ENCODE data around the gene GRXCR1.
A peak's percentile ranks its signal among the peaks of the same experiment; 100 is the strongest.

The GRXCR1 gene

GRCh38 chr4:42892413-42892812, at the start of gene GRXCR1:
Gene GRXCR1 (plus strand): TSS chr4:42892713. CDS start chr4:42893267, 554 bp downstream.
- DNase-seq: no peak

DNA sequence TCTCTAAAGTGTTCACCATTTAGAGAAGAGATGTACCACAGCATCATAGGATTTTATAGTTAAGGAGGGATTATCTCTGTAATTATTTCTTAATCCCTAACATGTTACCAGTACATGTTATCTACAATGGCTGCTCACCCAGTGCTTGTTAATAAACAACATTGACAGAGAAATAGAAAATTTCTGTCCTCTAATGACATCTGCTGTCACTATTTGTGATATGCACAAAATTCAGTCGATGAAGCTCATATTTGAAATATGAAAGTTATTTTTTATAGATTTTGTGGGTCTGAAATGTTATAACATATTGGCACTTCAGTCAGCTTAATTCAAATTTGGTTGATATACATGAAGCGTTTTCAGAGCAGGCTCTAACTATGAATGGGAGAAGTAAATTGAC, 48.8 kb upstream of the GRXCR1 start:
- no peak for DNase-seq

DNA sequence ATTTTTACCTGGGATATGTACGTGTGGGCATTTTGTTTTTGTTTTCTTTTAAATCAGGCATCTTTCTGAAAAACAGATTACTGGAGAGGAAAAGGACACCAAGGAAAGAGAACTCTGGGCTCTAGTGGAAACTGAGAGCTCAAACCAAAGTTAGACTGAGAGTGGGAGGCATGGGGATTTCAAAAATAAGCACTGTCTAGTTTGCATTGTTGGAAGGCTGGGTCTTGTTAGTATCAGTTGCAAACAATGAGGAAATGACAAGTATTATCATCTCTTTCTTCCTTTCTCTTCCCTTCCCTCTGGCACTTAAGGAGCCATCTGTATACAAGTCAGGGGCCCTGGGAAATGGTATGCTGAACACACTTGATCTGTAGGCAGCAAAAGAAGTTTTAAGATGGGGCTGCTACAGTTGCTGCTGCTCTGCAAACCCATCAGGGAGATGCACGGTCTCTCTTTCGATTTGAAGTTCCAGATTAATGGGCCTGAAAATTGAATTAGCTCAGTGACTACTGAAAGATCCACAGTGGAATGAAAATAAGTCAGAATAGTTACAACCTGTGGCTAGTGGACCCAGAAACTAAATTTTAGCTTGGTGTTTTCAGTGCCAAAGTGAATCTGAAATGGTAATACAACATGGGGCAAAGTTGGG, 48.0 kb upstream of the GRXCR1 start:
- no peak for DNase-seq

- DNase-seq: no peak
Observed at GRCh38 chr4:42845586-42845985, 46.9 kb upstream of the GRXCR1 start.

GRCh38 chr4:42855779-42856178, 36.7 kb upstream of the GRXCR1 start:
- no peak for DNase-seq

DNA sequence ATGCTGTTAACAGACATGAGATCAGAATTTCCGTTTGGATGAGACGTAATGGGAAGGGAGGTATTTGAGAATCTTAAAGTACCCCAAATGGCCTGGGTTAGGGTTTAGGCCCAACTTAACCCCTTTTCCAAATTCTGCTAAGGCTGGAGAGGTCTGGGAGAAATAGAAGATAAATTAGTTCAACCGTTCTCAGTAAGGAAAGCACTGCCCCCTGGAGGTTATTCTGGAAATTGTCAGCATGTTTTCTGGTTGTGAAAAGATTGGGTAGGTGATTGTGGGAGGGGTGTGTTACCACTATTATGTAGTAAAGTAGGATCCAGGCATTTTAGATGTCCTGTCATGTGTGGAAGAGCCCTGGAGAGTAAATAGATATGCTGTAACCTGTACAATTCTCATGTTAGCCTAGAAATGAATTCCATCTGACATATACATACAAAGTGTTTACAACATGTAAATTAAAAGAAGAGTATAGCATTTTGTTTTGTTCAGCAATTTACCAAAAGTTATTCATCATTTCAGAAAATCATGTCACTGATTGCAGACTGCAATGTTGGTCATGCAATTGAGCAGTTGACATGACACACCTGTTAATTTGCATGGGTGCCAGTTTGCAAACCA, 26.8 kb upstream of the GRXCR1 start:
- peak; percentile 53 for DNase-seq

DNA sequence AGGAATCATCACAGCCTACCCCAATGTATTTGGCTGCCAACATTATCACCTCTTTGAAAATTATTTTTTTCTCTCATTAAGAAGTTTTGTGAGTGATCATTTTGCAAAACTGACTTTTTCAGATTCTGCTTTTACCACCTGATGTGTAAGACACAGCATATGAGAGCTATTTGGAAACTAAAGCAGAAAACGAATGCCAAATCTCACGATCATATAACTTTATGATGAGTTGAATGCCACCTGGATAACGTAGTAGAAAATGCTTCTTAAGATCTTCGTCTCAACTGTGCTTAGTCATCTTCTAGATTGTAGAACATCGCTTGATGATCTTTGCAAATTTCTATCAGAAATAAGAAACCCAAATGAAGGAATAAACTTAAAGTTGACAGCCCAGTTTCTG, 21.3 kb upstream of the GRXCR1 start:
- DNase-seq: no peak

- DNase-seq: no peak
Observed at GRCh38 chr4:42871671-42872290, 20.7 kb upstream of the GRXCR1 start.

DNA sequence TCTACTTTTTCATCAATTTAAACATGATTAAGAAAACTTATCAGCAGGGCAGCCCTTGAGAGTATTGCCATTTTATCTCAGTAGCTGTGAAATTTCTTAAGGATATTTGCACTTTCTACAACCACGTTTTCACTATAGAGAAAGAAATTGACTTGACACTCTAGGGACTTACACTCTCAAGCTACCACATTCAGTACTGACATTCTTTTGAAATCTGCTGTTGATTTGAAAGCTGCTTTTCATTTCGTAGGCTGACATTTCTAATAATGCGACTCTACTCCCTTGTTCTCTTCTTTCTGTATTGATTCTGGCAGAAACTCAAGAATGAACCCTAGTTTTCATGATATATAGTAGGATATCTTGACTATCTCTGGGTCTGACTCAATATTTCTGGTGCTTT, 13.7 kb upstream of the GRXCR1 start:
- no peak for DNase-seq

DNA sequence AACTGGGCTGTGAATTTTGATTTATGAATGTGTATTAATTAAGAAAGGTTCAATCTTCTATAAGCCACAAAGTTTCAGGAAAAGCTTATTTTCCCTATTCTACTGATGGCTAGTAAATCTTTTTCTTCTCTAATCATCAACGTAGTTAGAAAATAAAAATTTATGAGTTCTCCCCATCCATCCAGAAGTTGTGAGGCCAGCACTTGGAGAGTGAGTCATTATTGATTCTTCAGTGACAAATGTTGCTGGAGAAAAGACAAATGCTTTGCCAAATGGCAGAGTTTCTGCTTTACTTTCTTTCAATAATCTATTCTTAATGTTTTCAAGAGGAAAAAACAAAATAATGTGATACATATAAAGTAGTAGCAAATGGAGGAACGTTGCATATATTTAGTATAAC, 11.3 kb upstream of the GRXCR1 start:
- no peak for DNase-seq

GRCh38 chr4:42891644-42892043, 869 bp upstream of the GRXCR1 start:
- no peak for DNase-seq

- no peak for DNase-seq
Observed at GRCh38 chr4:42895452-42895851, 2.9 kb downstream of the GRXCR1 start.

DNA sequence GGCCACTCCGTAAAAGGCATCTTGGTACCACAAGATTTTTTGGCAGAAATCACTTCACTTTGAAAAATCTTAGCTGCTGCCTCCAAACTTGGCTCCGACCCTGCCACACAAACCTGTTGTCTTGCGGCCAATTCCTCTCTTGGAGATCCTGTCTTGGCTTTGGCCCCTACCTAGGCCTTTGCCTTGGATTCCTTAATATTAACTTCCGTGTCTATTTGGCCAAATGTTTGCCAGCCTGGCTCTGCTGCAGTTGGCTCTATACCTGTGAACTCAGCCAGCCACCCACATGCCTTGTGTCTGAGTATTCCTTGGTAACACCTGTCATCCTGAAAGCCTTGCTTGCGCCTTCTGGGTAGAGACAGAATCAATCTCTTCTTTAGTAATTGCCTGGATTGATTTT, 12.5 kb downstream of the GRXCR1 start:
- no peak for DNase-seq

DNA sequence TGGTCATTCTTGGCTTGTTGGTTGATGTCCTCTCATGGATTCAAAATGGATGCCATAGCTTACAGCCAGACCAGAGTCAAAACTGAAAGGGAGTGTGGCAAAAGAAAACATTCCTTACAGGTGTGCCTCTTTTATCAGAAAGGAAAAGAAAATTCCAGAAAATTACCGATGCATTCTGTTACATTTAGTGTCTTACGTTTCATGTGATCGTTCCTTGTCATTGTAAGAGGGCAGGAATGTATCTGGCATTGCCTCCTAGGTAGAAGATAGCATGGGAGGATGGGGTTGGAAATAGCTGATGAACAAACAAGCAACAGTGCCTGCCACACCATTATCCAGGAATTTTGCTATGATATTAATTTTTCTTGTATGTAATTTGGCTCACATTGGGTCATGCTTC, 13.1 kb downstream of the GRXCR1 start:
- DNase-seq: no peak

GRCh38 chr4:42906341-42906740, 13.8 kb downstream of the GRXCR1 start:
- no peak for DNase-seq

GRCh38 chr4:42906891-42907759, 14.6 kb downstream of the GRXCR1 start:
- DNase-seq: no peak

- DNase-seq: no peak
Observed at GRCh38 chr4:42910459-42910858, 17.9 kb downstream of the GRXCR1 start.

GRCh38 chr4:42914937-42915336, 22.4 kb downstream of the GRXCR1 start:
- peak; percentile 1 for DNase-seq

GRCh38 chr4:42915484-42915883, 23.0 kb downstream of the GRXCR1 start:
- peak; percentile 24 for DNase-seq

DNA sequence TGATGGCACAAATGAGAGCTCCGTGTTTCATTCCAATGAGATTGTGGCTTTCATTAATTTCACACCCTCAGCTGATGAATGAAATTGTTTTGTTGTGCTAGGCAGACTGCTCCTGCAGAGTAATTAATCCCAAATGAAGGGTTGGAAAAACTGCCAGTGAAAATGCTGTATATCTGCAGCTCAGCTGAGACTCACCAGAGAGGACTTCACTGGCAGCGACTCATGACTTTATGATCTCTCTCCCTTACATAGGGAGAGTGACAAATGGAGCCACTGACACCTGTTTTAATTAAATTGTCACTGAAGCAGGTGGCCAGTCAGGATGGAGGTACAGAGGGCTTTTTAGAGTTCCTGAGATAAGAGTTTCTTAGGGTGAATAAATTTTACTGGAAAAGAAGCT, 24.8 kb downstream of the GRXCR1 start:
- DNase-seq: no peak

GRCh38 chr4:42923431-42923830, 30.9 kb downstream of the GRXCR1 start:
- DNase-seq: no peak

DNA sequence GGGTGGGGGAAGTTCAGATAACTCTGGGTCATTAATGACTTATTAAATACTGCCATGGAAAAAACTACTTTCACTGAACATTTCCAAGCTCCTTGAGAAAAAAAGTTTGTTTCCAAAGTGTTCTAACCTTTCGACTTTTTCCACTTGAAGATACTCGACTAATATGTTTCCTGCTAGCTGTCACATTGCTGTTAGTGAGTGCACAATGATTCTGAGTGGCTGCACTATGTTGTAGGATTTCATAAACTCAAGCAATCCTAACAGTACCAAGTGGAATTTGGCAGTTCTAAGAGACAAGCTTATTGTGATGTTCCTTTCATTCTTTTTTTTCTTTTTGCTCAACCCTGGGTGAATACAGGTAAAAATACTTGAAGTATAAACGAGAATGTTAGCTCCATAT, 33.4 kb downstream of the GRXCR1 start:
- DNase-seq: no peak

GRCh38 chr4:42927946-42928345, 35.4 kb downstream of the GRXCR1 start:
- DNase-seq: no peak

DNA sequence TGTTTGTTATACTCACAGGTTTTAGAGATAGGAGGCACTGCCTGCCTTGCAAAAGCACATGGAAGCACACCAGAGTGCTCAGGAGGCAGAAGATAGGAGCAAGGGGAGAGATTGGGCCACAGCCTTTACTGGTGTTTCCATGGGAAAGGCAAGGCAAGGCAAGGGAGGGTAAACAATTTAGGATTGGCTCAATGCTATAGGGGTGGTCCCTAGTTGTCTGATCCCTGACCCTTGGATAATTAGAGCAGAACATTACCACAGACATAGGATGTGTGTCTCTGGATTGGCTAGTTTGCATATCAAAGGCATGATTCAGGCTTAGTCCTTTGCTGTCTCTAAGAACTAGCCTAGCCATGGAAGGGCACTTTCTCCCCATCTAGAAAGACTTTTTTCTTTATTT, 36.1 kb downstream of the GRXCR1 start:
- no peak for DNase-seq
